NCI-H748 treated with DMSO at 0.1 percent for 48 hours (cell line): ENCODE results near the gene CDC25C.

Experiments
- DNase-seq: peaks from one replicate; lab custom pipeline; 2025; lab: John Stamatoyannopoulos, UW

Gene CDC25C

DNA sequence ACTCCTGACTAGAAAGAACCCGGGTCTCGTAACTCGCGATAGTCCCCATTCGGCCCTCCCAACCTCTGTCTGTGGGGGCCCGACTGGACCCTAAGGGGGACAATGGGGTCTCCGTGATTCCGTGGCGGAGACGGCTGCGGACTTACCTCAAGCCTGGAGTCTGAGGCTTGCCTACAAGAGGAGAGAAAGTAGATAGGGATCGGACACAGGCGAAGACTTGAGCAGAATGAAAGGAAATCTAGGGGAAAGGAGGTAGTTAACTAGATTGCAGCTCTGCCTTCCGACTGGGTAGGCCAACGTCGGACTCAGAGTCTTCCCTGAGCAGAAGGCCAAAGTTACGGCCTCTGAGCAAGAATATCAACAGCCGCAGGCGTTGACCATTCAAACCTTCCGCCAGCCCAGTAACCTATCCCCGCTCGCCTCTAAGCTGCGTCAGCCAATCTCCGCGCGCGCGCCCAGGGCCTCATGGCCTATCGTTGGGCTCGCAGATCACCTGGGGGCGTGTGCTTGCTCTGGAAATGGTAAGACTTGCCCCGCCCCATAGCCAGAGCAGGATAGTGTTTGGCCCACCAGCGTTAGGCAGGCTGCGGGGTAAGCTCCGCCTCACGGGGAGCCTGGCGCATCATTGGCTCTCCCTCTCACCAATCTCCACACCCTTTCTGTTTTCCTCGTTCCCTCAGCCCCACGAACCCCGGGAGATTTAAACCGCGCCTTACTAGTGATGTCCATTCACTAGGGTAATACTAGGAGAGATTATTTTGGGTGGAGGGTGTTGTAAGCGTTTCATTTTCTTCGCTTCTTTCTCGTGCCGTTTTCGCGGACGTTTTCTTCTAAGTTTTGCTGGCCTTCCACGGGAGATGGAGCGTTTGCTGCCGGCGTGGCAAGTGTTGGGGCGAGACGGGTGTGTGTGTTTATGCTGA lies at the start of gene CDC25C:
CDC25C (minus strand) TSS at position 356 of the 920 bp plus-strand sequence. CDS start 624 bp downstream, outside the sequence.
- peak; percentile 97 for DNase-seq

DNA sequence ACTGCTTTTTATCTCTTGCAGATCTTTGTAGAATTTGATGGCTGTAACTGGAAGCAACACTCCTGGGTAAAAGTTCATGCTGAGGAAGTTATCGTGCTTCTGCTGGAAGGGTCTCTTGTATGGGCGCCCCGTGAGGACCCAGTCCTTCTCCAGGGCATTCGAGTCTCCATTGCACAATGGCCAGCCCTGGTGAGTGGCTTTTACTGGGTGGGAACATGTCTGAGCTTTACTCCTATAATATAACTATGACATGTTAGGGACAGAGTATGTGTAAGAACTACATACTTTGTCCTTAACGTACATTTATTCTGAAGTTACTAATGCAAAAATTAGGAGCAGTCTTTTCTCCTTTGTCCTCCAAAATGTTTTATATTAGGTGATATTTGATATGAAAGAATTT lies 41.0 kb upstream of the CDC25C start:
- DNase-seq, result no peak

DNA sequence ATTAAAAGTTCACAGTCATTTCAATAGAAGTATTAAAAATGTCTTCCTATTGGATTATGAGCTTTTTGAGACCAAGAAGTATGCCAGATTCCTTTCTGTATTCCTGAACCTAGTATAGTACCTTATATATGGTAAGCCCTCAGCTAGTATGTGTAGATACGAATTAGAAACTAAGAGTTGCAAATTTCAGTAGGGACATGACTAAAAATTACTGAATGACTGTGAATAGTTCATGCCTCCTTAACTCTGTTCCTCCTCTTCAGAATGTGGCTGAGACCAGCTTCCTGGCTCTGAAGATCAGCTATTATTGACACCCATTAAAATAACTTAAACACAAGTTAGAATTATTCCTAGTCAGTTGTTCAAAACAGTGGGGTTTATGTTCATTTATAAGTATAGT lies 40.6 kb upstream of the CDC25C start:
- no peak for DNase-seq

DNA sequence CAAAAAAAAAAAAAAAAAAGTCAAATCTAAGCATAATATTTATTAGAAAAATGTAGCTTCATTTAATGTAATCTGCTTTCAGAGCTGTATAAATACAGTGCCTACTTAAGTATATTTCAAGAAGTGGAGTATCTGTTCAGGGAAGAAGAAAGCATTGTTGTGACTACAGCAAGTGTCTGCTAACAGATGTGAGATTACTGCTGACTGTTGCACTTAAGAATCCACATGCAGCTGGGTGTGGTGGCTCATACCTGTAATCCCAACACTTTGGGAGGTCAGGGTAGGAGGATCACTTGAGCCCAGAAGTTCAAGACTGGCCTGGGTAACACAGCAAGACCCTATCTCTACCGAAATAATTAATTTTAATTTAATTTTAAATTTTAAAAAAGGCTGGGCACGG lies 39.9 kb upstream of the CDC25C start:
- no peak for DNase-seq

DNA sequence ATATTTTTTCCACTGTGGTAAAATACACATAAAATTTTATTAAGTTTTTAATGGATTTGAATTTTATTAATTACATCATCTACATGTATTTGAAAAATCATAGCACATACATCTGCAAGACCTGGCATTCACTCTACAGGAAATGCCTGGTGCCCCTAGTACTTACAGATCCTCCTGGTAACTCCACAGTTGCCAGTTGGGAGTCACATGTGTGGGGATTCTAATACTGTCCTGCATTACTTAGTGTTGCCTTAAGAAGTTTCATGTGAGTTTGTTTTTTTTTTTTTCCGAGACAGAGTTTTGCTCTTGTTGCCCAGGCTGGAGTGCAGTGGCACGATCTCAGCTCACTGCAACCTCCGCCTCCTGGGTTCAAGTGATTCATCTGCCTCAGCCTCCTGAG lies 38.9 kb upstream of the CDC25C start:
- no peak for DNase-seq

DNA sequence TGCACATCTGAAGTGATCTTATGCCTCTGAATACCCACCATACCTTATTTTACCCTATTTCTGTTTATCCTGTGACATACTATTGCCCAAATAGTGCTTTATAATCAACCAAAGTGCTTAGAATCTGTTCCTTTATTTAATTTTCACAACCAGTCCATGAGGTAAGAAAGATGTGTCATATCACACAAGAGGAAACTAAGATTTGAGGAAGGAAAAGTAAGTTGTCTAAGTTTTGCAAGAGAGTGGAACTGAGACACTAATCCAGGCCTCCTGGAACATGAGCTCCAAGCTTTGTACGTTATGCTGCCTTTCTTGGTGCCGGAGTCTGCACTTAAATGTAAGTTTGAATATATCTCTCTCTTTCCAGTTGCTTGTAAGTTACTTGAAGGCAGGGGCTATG lies 38.1 kb upstream of the CDC25C start:
- no peak for DNase-seq

DNA sequence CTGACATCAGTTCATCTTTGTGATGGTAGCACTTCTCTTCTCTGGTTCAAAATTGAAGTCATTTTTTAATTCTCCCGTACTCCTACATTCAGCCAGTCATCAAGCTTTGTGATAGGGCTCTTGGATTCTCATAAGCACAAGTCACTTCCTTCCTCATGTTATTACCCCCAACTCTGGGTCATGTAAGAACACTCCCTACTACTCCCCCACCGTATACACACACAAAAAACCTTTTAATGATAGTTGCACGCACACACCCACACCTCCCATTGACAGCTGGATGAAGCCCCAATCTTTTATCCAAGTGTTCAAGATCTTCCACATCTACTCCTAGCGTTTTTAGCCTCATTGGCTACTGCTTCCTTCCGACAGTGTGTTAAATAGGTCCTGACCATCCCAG lies 37.7 kb upstream of the CDC25C start:
- no peak for DNase-seq

DNA sequence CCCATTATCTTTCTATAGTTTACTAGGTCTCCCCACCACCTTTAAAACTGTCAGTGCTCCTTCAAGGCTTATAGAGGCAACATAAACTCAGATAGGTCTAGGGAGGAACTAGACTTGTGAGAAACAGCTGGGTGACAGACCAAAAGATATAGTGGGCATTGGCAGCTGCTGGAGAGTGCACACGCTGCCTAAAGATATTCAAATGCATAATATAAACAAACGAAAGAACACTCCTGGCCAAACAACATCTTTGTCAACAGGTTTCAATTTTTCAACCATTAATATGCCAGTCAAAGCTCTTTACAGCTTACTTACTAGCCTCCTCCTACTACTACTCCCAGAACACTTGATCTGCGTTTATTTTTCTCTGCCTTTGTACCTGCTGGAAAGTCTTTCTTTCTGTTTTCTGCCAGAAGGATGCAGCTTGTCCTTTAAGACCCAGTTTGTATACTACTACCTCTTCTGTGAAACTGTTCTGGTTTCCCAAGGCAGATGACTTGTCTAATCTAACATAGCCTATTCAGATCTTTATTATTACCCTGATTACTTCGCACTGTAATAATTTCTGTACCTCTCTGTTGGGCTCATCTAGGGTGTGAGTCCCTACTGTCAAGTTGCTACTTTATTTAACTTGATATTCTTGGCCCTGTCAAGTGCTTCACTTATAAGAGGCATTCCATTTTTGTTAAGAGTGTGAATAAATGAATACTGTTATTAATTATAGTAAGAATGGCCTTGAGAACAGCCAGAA lies 35.2 kb upstream of the CDC25C start:
- DNase-seq, result no peak

DNA sequence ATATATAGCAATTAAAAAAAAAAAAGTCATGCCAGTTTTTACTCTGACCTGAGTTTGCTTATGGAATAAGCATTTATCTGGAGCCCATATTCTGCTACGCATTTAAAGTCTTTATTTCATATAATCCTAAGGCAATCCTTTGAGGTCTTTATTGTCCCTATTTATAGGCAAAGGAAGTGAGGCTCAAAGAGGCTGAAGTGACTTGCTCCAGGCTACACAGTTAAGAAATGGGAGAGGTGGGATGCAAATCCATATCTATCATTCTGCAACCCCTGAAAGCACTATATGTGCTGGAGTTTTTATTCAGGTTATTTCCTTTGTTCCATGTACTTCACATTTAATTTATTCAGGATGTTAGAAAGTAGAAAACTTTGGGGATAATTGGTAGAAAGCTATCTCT lies 33.0 kb upstream of the CDC25C start:
- no peak for DNase-seq

DNA sequence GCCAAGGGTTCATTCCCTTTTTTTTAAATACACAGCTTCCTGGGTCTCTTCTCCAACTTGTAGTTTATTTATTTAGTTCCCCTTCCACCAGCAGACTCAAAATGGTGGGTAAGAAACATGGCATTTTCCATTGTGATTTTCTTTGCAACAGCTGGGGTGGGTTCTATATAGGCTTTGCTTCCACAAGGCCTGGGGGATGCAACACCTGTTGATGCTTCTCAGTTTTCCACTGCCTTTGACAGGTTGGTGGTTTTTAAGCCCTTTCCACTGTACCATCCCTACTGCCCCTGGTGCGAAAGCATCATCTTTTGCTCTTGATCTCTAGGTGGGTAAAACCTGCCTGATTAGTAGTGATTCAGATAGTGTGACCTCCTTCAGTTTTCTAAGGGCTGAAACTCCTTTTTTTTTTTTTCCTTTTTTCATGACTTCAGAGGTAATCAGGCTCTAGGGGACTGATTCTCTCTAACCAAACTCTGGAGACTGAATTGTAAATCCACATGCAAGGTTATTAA lies 29.4 kb upstream of the CDC25C start:
- no peak for DNase-seq

DNA sequence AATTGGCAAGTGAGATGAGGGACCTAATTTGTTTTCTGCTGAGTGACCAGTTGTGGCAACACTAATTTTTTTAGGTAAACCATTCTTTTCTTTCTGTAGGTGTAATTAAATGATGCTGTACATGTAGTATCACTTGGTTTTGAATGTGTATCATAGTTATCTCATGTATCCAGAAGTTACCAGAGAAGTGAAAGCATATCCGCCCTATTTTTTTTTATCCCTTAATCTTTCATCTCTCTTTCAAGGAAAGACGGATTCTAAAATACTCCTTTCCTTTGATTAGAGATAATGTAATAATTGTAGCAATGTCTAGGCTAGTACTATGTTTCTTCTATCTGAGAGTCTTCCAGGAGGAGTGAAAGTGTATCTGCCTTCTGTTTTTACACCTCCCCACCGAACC lies 28.0 kb upstream of the CDC25C start:
- DNase-seq, result no peak

DNA sequence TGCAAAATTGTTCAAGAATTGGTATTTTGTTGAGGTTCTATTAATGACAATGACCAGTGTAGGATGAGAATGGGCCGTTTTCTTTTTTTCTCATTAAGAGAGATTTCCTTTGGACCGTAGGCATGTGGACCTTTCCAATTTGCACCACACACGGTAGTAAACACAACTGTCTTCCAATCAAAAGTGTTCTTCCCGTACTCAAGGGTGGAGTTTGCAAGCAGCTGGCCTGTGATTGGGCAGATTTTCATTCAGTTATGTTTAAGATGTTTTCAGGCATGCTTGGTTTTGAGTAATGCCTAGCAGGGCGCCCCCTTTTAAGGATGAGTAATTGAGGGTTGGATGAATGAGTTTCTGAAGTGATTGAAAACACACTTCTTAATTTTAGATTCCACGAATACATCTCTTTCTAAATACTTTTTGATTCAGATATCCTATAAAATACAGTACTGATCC lies 23.3 kb upstream of the CDC25C start:
- peak; percentile 45 for DNase-seq

DNA sequence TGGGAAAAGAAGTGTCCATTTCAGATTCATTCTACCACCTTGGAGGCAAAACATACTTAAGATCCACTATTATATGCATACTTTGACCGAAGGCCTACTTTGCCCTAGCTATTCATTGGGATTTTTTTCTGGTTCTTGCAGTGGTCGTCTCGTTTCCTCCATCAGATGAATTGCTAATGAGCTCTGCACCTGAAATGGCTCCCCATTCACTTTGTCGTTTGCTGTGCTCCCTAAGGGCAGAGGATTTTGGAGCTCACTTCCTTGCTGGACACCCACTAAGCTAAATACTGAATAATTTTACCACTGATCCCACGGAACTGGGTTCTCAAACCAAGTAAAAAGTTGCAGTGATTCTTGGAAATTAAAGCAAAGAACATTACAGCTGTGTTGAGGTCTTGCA lies 22.8 kb upstream of the CDC25C start:
- no peak for DNase-seq

DNA sequence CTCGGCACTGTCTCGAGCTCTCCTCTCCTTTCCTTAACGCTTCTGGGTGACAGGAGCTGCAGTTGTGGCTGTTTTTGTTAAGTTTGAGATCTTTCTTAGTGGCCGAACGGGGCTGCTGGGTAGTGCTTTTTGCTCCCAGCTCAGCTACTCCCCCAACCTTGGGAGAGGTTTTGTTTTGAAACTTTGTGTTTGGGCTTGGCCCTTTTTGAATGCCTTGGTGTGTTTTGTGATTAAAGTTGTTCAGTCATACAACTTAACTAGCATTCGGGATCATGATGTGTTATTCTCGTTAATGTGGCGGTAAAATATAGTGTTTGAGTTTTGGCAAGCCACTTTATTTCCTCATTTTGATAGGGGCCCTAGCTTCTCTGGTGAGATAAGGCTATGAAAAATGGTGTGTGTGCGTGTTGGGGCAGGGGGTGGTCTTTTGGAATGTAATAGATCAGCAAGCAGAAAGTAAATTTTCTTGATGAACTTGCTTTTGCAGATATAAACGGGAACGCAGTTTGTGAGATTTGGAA lies 22.0 kb upstream of the CDC25C start:
- no peak for DNase-seq

DNA sequence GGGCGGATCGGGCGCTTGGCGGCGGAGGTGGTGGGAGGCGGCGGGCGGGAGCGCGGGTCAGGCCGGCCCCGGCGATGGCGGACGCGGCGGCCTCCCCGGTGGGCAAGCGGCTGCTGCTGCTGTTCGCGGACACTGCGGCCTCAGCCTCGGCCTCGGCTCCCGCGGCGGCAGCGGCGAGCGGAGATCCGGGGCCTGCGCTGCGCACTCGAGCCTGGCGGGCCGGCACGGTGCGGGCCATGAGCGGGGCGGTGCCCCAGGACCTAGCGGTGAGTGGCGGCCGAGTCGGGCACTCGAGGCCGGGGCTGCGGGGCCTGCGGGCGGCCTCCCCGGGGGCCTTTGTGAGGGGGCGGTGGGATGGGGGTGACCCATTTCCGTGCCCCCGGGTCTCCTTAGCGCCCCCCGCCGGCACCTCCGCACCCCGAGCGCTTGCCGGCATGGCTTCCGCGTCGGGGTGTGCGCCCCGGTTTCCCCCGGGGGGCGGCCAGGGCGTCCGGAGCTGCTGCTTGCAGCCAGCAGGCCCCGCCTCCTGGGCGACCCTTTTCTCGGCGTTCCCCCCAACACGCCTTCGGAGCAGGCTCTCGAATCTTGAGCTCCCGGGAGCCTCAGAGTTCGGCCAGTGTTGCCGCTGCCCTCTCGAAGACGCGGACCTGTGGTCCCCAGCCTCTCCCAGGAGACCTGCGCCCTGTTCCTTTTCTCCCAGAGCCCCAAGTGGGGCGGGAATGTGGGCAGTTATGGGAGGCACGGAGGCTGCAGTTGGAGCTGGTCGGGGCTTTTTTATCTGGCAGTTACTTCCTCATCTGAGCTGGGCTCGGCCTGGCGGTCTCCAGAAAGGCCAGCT lies 21.3 kb upstream of the CDC25C start:
- peak; percentile 59 for DNase-seq

DNA sequence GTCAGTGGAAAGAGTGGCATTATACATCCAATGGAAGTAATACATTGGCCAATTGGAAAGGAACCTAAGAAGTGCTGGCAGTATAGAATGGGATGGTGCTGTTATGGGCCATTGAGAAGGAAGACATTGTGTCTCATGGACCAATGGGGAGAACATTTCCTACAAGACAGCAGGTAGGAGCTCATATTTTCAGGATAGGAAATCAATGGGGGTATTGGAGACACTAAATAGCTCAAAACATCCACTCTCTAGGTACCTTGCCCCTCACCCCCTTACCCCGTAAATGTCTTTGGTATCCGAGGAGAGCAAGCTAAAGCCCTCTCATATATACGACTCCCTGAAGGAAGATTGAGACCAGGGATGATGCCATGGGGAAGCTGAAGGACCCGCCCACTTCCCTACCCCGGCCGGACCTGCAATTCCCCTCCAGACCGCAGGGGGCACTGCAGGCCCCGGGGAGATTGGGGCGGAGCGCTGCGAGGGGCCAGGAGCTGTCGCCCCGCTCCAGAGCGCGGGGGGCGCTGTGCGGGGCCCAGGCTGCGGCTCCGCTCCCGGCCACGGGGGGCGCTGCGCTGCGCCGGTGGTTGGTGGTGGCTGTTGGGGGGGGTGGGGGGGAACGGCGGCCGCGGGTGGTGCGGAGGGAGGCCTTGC lies 20.6 kb upstream of the CDC25C start, which contains the start of gene KDM3B:
KDM3B (plus strand) TSS at position 615 of the 651 bp plus-strand sequence. CDS start 111 bp downstream, outside the sequence.
- peak; percentile 73 for DNase-seq

DNA sequence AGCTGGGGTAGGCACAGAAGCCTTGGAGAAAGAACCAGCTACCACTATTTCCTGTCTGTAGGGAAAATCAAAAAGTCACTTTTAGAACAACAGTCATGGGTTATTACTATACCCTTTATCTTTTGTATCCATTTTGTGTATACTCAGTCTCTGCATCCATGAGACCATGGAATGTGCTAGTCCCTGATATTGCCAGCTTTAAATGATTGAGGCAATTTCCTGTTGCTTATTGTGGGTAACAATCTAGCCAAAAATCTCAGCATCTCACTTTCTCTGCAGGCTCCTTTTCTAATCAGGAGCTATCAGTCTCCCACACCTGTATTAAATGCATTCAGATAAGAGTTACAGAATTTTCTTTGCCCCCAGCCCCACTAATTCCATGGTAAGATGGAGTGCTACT lies 19.9 kb upstream of the CDC25C start:
- no peak for DNase-seq

DNA sequence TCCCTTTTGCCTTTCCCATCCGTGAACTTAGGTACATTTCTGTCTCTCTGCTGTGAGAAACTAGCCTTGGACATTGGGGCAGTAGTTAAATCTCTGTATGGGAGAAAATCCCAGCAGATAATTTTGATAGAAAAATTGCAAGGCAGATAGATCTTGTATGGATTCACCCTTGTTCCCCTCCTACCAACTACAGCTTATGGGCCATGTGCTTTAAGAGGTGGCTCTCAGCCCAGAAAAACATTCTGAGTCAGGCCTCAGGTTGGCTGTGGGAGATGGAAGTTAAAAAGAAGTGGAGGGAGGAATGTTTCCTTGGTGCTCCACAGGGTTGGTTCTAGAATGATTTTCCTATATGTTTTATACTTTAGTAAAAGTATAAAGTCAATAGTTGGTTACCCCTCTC lies 19.5 kb upstream of the CDC25C start:
- DNase-seq, result no peak

DNA sequence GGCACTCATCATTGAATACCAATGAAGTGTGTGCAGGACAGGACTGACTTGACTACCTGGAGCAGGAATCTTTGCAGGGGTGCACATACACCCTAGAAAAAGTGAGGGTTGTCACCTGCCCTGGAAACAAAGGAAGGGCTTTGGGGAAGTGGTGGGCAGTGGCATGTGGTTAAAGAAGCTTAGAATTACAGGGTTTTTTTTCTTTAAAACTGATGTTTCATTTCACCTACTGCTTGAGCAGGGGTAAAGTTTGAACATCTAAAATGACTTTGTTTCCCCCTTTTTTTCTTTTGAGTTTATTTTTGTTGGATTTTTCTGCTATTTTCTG lies 18.9 kb upstream of the CDC25C start:
- DNase-seq, result no peak

DNA sequence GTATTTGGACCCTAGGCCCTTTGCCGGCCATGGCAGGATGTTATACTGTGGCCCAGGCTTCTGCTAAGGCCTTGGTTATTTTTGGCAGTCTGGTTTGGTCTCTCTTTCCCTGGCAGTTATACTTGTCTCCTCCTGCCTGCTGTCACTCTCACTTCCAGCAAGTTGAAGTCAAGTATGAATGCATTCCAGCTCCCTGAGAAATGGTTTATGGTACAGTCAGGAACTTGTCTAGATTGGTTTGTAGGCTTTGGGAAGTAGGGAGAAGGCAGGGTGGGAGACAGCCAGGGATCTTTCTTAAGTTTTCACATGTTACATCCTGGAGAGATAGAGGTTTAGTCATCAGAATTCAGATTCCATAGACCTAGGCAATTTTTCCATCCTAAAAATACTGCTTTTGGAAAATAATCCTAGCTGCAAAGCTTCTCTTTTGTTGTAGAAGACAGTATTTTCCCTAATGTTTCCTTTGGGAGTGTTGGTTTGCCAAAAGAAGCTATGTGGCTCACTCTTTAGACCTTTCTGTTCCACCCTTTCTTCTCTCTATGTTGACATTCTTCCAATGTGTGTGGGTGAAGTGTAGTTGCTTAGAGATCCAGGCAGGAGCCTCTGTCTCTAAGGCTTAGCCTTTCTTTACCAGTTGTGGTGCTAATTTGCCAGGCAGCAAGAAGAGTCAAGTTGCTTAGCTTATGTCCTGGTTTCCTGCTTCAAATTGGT lies 18.4 kb upstream of the CDC25C start:
- no peak for DNase-seq

DNA sequence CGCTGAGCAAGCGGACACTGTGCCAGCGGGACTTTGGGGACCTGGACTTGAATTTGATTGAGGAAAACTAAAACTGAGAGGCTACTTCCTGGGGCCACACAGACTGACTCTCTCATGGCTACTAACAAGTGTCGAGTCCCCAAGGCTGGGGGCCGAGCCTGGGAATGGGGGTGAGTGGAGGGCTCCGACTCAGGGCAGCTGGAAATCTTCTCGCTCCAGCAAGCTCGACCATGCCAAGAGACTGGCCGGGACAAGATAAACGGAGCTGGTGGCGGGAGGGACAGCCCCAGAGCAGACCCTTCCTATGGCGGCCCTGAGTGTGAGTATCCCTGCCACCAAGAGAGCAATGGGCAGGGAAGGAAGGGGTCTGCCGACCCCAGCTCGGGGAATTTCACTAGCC lies 15.3 kb upstream of the CDC25C start:
- DNase-seq, result no peak
